GM12878 (cell line): ENCODE data around the gene SERTAD1.

Experiments used
- CBX5 ChIP-seq: sonication (generic); IDR thresholded peaks from 2 replicates; pipeline ENCODE4 v1.6.1; 2016; ENCODE audit warnings: low read depth, moderate library complexity, mild to moderate bottlenecking, inconsistent platforms
- HCFC1 ChIP-seq: fragments of 150-350 bp; IDR thresholded peaks from 2 replicates; pipeline ENCODE4 v1.6.1; 2014; ENCODE audit warnings: low read length
- MYC ChIP-seq: IDR thresholded peaks from 2 replicates; pipeline ENCODE4 v1.6.1; 2011; ENCODE audit warnings: mild to moderate bottlenecking, low read length, moderate library complexity, inconsistent platforms; ENCODE audit not compliant: insufficient read depth, insufficient replicate concordance, insufficient read length, severe bottlenecking
- TF ChIP-seq, protein P1 (sequence below): fragments of 450-650 bp; IDR thresholded peaks from 2 replicates; pipeline ENCODE4 v1.6.1; 2017; ENCODE audit warnings: borderline replicate concordance
- TF ChIP-seq, protein P2 (sequence below): IDR thresholded peaks from 2 replicates; pipeline ENCODE4 v1.6.1; 2012; ENCODE audit warnings: improper control_type of control experiment, low read depth, low read length; ENCODE audit not compliant: insufficient replicate concordance
- TF ChIP-seq, protein P3 (sequence below): IDR thresholded peaks from 2 replicates; pipeline ENCODE4 v1.6.1; 2012; ENCODE audit warnings: mild to moderate bottlenecking, low read depth, low read length

DNA sequence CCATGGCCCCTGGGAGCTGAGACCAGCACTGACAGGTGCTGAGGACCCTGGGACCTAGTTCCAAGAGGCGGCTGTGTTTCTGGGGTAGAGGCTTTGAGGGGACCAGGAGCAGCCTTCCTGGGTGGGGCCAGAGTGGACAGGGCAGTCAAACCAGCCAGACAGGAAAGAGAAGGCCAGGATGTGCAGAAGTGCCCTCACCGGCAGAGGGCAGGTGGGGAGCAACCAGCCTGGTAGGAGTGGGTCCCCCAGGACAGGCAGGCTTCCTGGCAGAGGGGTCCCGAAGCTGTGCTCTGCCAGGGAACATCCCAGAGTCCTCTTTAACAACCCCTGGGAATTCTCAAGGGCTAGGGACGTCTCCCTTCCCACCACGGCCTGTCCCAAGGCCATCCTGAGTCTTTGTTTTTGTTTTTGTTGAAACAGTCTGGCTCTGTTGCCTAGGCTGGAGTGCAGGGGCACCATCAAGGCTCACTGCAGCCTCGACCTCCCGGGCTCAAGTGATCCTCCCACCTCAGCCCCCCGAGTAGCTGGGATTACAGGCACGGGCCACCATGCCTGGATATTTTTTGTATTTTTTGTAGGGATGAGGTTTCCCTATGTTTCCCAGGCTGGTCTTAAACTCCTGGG lies 32.8 kb downstream of the SERTAD1 start:
- TF ChIP-seq, protein P1, sequence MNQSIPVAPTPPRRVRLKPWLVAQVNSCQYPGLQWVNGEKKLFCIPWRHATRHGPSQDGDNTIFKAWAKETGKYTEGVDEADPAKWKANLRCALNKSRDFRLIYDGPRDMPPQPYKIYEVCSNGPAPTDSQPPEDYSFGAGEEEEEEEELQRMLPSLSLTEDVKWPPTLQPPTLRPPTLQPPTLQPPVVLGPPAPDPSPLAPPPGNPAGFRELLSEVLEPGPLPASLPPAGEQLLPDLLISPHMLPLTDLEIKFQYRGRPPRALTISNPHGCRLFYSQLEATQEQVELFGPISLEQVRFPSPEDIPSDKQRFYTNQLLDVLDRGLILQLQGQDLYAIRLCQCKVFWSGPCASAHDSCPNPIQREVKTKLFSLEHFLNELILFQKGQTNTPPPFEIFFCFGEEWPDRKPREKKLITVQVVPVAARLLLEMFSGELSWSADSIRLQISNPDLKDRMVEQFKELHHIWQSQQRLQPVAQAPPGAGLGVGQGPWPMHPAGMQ = no peak
- TF ChIP-seq HCFC1 (no peak), CBX5 (no peak), MYC (no peak)
- TF ChIP-seq, protein P2, sequence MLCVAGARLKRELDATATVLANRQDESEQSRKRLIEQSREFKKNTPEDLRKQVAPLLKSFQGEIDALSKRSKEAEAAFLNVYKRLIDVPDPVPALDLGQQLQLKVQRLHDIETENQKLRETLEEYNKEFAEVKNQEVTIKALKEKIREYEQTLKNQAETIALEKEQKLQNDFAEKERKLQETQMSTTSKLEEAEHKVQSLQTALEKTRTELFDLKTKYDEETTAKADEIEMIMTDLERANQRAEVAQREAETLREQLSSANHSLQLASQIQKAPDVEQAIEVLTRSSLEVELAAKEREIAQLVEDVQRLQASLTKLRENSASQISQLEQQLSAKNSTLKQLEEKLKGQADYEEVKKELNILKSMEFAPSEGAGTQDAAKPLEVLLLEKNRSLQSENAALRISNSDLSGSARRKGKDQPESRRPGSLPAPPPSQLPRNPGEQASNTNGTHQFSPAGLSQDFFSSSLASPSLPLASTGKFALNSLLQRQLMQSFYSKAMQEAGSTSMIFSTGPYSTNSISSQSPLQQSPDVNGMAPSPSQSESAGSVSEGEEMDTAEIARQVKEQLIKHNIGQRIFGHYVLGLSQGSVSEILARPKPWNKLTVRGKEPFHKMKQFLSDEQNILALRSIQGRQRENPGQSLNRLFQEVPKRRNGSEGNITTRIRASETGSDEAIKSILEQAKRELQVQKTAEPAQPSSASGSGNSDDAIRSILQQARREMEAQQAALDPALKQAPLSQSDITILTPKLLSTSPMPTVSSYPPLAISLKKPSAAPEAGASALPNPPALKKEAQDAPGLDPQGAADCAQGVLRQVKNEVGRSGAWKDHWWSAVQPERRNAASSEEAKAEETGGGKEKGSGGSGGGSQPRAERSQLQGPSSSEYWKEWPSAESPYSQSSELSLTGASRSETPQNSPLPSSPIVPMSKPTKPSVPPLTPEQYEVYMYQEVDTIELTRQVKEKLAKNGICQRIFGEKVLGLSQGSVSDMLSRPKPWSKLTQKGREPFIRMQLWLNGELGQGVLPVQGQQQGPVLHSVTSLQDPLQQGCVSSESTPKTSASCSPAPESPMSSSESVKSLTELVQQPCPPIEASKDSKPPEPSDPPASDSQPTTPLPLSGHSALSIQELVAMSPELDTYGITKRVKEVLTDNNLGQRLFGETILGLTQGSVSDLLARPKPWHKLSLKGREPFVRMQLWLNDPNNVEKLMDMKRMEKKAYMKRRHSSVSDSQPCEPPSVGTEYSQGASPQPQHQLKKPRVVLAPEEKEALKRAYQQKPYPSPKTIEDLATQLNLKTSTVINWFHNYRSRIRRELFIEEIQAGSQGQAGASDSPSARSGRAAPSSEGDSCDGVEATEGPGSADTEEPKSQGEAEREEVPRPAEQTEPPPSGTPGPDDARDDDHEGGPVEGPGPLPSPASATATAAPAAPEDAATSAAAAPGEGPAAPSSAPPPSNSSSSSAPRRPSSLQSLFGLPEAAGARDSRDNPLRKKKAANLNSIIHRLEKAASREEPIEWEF = no peak
- TF ChIP-seq, protein P3, sequence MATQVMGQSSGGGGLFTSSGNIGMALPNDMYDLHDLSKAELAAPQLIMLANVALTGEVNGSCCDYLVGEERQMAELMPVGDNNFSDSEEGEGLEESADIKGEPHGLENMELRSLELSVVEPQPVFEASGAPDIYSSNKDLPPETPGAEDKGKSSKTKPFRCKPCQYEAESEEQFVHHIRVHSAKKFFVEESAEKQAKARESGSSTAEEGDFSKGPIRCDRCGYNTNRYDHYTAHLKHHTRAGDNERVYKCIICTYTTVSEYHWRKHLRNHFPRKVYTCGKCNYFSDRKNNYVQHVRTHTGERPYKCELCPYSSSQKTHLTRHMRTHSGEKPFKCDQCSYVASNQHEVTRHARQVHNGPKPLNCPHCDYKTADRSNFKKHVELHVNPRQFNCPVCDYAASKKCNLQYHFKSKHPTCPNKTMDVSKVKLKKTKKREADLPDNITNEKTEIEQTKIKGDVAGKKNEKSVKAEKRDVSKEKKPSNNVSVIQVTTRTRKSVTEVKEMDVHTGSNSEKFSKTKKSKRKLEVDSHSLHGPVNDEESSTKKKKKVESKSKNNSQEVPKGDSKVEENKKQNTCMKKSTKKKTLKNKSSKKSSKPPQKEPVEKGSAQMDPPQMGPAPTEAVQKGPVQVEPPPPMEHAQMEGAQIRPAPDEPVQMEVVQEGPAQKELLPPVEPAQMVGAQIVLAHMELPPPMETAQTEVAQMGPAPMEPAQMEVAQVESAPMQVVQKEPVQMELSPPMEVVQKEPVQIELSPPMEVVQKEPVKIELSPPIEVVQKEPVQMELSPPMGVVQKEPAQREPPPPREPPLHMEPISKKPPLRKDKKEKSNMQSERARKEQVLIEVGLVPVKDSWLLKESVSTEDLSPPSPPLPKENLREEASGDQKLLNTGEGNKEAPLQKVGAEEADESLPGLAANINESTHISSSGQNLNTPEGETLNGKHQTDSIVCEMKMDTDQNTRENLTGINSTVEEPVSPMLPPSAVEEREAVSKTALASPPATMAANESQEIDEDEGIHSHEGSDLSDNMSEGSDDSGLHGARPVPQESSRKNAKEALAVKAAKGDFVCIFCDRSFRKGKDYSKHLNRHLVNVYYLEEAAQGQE = no peak
